Hematopoietic multipotent progenitor cell treated with erythropoietin and hydrocortisone succinate and interleukin-3 and kit ligand, for 15 days (in vitro differentiated cells): ENCODE data around the gene DNAJC17.
A peak's percentile ranks its signal among the peaks of the same experiment; 100 is the strongest.

ENCODE experiments used
- DNase-seq: peaks from one replicate; pipeline ENCODE4 v3.0.0-alpha.2; 2015; ENCODE audit warnings: low spot score

DNAJC17 gene

DNA sequence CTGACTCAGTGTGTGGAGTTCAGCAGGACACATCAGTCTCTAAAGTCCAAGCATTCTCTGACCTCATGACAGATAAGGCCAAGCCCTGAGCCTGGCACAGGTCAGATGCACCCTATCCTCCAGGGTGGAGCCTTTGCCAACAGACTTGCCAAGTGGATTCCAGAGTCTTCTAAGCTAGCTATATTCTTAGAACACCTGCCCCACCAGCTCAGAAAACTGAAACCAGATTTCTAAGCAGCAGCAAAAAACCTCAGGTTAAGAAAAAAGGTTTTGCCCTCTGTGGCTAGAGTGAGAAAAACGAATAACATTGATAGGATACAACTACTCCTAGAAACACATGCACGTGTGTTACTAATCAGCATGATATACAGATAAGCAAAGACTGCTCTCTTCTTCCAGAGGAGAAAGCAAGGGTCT is 63.8 kb downstream of the DNAJC17 start:
- DNase-seq, result peak; percentile 59

GRCh38 chr15:40739854-40740253 is 67.4 kb downstream of the DNAJC17 start:
- no peak for DNase-seq

DNA sequence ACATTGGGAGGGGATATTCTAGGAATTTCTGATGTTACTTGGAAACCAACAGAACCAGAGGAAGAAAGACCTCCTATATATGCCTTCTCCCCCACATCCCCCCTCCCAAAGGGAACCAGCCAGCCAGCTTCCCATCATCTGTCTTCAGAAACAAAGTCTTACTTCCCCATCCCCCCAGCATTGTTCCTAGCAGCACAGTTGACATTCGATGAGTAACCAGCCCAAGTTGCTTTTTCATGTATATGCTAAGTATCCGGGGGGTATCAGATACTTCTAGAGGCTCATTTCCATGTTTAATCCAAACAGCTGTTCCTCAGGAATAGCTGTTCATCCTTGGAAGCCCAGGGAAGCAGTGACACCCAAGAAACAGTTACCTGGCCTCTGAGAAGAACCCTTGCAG is 68.2 kb downstream of the DNAJC17 start:
- DNase-seq, result no peak

- no peak for DNase-seq
These were observed 70.2 kb downstream of the DNAJC17 start for GRCh38 chr15:40737048-40737447.

GRCh38 chr15:40736575-40736974 is 70.7 kb downstream of the DNAJC17 start:
- DNase-seq, result no peak

DNA sequence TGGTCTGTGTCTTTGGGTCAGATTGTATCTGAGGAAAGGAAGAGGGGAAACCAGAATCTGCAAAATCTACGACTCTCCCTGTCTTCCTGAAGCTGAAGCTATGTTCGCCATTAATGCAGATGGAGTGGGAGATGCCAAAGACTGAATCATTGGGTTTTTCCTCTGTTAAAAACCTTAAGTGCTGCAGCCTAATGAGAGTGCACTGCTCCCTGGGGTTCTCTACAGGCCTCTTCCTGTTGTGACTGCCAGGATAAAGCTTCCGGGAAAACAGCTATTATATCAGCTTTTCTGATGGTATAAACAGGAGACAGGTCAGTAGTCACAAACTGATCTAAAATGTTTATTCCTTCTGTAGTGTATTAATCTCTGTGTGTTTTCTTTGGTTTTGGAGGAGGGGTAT is 76.2 kb downstream of the DNAJC17 start:
- DNase-seq, result no peak

DNA sequence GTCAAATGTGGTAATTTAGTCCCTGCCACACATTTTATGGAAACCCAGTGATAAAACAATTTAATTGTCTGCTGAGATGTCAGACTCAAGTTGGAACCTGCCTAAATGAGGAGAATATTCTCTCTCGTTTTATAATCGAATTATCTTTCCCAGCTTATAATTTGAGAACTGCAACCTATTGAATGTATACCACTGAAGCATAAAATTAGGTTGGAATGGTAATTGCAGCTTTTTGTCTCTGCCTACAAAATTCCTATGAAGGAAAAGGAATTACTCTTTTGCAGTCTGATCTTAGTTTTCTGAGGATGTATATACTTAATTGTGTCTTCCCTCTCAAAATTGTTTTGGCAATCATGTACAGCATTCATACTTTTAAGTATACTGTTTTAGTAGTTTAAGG is 83.4 kb downstream of the DNAJC17 start:
- DNase-seq, result no peak

DNA sequence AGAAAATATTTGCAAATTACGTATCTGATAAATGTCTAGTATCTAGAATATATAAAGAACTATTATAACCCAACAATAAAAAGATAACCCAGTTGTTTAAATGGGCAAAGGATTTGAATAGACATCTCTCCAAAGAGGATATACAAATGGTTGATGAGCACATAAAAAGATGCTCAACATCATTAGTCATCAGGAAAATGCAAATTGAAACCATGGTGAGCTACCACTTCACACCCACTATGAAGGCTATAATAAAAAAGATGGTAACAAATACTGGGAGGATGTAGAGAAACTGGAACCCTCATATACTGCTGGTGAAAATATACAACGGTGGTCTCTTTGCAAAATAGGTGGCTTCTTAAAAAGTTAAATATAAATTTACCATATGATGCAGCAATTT is 84.3 kb downstream of the DNAJC17 start:
- DNase-seq, result no peak

DNA sequence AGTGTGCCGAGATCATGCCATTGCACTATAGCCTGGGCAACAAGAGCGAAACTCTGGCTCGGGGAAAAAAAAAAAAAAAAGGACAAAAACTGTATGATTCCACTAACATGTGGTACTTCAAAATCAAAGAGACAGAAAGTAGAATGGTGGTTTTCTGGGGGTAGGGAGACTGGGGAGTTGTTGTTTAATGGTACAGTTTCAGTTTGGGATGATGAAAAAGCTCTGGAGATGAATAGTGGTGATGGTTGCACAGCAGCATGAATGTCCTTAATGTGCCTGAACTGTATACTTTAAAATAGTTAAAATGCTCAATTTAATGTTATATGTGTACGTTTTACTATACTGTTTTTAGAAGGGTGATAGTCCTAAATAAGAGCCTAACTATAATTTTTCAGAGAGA is 84.9 kb downstream of the DNAJC17 start:
- no peak for DNase-seq

DNA sequence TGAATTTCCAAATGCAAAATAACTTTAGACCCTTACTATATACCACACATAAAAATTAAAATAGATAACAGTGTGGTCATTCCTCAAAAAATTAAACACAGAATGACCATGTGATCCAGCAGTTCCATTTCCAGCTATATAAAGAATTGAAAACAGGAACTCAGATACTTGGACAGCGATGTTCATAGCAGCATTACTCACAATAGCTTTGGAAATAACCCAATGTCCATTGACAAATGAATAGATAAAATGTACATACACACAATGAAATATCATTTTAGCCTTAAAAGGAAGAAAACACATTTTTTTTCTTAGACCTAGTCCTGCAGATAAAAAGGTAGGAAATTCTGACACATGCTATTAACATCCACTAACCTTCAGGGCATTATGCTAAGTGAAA is 85.6 kb downstream of the DNAJC17 start:
- no peak for DNase-seq

DNA sequence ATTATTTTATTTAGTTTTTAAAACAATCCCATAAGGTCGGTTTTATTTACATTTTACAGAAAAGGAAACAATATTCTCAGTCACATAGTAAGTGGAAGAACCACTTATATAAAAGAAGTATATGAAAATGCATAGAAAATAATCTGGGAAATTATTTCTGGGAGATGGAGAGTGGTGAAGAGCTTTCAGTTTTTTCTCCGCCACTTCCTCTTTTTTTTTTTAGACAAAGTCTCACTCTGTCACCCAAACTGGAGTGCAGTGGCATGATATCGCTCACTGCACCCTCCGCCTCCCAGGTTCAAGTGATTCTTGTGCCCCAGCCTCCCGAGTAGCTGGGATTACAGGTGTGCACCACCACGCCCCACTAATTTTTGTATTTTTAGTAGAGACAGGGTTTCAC is 91.1 kb downstream of the DNAJC17 start:
- DNase-seq, result no peak
